Calu3 (cell line): ENCODE measurements around the gene HYDIN. TPM values are rescaled to one million over a fixed set of nuclear protein-coding genes. Genes with fewer than 3 reads are reported as not detected.

Experiments
- BruUV-seq: library from RNA; stranded (reverse); fragments of 400-500 nt; replicated peaks from 2 replicates; lab custom pipeline; 2021; lab: Mats Ljungman, UMichigan
- CTCF ChIA-PET: fragments of 300-600 bp; sonication (Branson Sonifier 250); formaldehyde crosslinking; loops from one replicate; lab custom pipeline; 2022; ENCODE audit warnings: antibody characterized with exemption; lab: Charles Lee
- DNase-seq: peaks from one replicate; pipeline ENCODE4 v3.0.0; 2022
- H3K27ac Mint-ChIP-seq: one replicate; pipeline ENCODE4 v1.8.0; 2022; ENCODE audit warnings: mixed read lengths; ENCODE audit not compliant: unreplicated experiment
- H3K27me3 Mint-ChIP-seq: one replicate; pipeline ENCODE4 v1.8.0; 2022; ENCODE audit warnings: mixed read lengths; ENCODE audit not compliant: unreplicated experiment
- H3K36me3 Mint-ChIP-seq: one replicate; pipeline ENCODE4 v1.8.0; 2022; ENCODE audit warnings: mild to moderate bottlenecking, moderate library complexity, mixed read lengths; ENCODE audit not compliant: insufficient read depth, unreplicated experiment
- H3K4me1 Mint-ChIP-seq: one replicate; pipeline ENCODE4 v1.8.0; 2022; ENCODE audit warnings: mild to moderate bottlenecking, low read depth, mixed read lengths; ENCODE audit not compliant: unreplicated experiment
- H3K4me3 Mint-ChIP-seq: one replicate; pipeline ENCODE4 v1.8.0; 2022; ENCODE audit warnings: mild to moderate bottlenecking, low read depth, moderate library complexity, mixed read lengths; ENCODE audit not compliant: unreplicated experiment
- H3K9me3 Mint-ChIP-seq: one replicate; pipeline ENCODE4 v1.8.0; 2022; ENCODE audit warnings: low read depth, mixed read lengths; ENCODE audit not compliant: unreplicated experiment
- intact Hi-C: fragments of 100-400 bp; cut with micrococcal nuclease; formaldehyde crosslinking; loops from one replicate; pipeline ENCODE4 v1.10.0; 2022; ENCODE audit not compliant: unreplicated experiment
- total RNA-seq: library from RNA; stranded (reverse); gene quantifications from 2 replicates; pipeline ENCODE4 v1.2.3, GENCODE V29; 2022
- TF ChIP-seq, protein P1 (sequence below): fragments of 200-600 bp; IDR thresholded peaks from one replicate; pipeline ENCODE4 v1.8.0; 2022; ENCODE audit warnings: antibody characterized with exemption; ENCODE audit not compliant: unreplicated experiment

HYDIN gene
- total RNA-seq, 1 experiment from 2014 or later: 2.9 TPM

DNA sequence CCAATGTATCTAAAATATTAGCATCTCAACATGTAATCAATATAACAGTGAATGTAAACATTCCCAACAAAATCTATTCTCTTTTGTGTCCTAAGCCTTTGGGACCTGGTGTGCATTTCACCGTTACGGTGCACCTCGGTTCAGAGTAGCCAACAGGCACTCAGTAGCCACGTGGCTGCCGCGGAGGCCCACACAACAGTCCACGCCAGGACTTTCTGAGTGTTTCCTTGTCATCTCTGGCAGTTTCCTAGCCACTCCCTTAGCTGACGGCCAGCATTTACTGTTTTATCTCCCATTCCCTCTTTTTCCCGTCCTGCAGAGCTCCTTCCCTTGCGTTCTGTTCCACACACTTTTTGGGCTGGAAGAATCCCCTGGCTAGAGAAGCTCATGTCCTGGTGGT lies 465.9 kb downstream of the HYDIN start:
- no peaks in the 10 kb centered on the region for H3K9me3 Mint-ChIP-seq
- TF ChIP-seq, protein P1, sequence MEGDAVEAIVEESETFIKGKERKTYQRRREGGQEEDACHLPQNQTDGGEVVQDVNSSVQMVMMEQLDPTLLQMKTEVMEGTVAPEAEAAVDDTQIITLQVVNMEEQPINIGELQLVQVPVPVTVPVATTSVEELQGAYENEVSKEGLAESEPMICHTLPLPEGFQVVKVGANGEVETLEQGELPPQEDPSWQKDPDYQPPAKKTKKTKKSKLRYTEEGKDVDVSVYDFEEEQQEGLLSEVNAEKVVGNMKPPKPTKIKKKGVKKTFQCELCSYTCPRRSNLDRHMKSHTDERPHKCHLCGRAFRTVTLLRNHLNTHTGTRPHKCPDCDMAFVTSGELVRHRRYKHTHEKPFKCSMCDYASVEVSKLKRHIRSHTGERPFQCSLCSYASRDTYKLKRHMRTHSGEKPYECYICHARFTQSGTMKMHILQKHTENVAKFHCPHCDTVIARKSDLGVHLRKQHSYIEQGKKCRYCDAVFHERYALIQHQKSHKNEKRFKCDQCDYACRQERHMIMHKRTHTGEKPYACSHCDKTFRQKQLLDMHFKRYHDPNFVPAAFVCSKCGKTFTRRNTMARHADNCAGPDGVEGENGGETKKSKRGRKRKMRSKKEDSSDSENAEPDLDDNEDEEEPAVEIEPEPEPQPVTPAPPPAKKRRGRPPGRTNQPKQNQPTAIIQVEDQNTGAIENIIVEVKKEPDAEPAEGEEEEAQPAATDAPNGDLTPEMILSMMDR: no peak
- H3K27me3 Mint-ChIP-seq: no peaks in the 10 kb centered on the region
- no TSS peak for BruUV-seq
- CTCF ChIA-PET: interaction anchor here (0.7 kb wide), 1 partner anchor 232 kb away, joined by 3 read pairs; no protein-coding TSS in a partner anchor
- DNase-seq: no peak
- no peak overlapping the region for H3K27ac Mint-ChIP-seq
- H3K36me3 Mint-ChIP-seq: peaks cover 30% of the 10 kb centered on the region
- H3K4me3 Mint-ChIP-seq: no peak overlapping the region
- H3K4me1 Mint-ChIP-seq: peaks cover 34% of the 10 kb centered on the region
- intact Hi-C loops: no loop called here

DNA sequence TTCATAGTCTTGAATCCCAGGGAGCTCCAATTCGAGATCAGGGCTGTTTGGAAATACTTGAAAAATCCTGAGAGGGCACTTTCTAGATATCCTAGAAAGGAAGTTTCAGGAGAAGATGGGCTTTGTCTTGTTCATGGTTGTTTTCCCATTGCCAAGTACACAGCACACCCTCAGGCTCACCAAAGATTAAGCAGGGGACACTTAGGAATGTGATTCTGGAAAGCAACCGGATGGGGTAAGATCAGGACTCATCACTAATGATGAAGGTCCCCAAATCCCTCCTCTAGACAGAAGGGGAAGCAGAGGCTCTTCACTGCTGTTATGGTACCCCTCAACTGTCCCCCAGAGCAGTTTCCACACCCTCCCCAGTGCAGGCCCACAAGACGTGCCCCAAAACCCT lies 470.3 kb downstream of the HYDIN start:
- no TSS peak for BruUV-seq
- Mint-ChIP-seq H3K9me3 (no peaks in the 10 kb centered on the region), H3K4me3 (peak overlapping the region; percentile 48), H3K36me3 (peaks cover 27% of the 10 kb centered on the region), H3K27ac (peak overlapping the region; percentile 88), H3K27me3 (no peaks in the 10 kb centered on the region), H3K4me1 (peaks cover 17% of the 10 kb centered on the region)
- intact Hi-C loops: no loop called here
- TF ChIP-seq, protein P1: no peak
- no peak for DNase-seq
- CTCF ChIA-PET: interaction anchor here (0.6 to 1.9 kb wide), 6 partner anchors 10 to 107 kb away, joined by 4 to 9 read pairs (median 6); no protein-coding TSS in a partner anchor

DNA sequence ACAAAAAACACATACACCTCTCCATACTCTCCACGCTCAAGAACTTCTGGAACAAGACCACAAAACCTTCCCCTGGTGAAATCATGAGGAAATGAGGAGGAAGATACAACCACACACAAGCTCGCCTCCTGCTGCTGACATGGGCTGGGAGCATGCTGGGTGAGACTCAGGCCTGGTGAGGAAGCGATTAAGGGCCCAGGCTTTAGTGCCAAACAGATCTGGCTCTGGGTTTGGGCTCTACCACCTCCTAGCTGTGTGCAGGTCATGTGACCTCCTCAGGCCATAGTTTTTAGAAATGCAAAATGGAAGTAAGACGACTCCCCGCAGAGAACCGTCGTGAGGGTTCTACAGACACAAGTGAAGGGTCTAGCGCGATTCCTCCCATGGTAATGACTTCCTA lies 470.9 kb downstream of the HYDIN start:
- no peak for DNase-seq
- no TSS peak for BruUV-seq
- Mint-ChIP-seq H3K27ac (no peak overlapping the region), H3K27me3 (no peaks in the 10 kb centered on the region), H3K4me1 (peaks cover 17% of the 10 kb centered on the region), H3K4me3 (no peak overlapping the region), H3K9me3 (no peaks in the 10 kb centered on the region), H3K36me3 (peaks cover 25% of the 10 kb centered on the region)
- CTCF ChIA-PET: interaction anchor here (0.9 kb wide), 1 partner anchor 10 kb away, joined by 6 read pairs; no protein-coding TSS in a partner anchor
- intact Hi-C loops: no loop called here
- TF ChIP-seq, protein P1: no peak

DNA sequence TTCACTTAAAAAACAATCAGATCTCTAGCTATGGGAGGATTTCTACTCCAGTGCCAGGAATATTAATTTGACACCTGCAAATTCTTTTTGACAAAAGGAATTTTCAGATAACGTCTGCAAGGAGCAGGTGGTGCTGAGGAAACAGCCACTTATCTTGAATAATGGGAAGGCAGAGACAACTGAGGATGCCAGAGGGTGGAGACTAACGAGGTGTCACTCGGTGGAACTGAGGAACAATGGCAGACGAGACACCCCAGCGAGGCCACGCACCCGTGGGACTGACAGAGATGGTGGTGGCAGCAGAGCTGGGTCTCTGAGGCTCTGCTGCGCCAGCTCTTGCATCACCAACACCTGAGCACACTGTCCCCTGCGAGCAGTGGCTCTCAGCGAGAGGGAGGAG lies 471.7 kb downstream of the HYDIN start:
- CTCF ChIA-PET: no interaction called here
- Mint-ChIP-seq H3K4me1 (peaks cover 17% of the 10 kb centered on the region), H3K36me3 (peaks cover 25% of the 10 kb centered on the region), H3K4me3 (no peak overlapping the region), H3K9me3 (no peaks in the 10 kb centered on the region), H3K27me3 (no peaks in the 10 kb centered on the region), H3K27ac (no peak overlapping the region)
- TF ChIP-seq, protein P1: no peak
- intact Hi-C loops: no loop called here
- no peak for DNase-seq
- no TSS peak for BruUV-seq

Other genes with a start within 250 kb of the HYDIN start
- 44.4 and 45.0 TPM in 2 replicates for gene CMTR2, start 58.7 kb upstream of the HYDIN start, total RNA-seq
- gene CALB2, start 128.0 kb upstream of the HYDIN start, total RNA-seq: 16.6 and 35.1 TPM in 2 replicates
- gene TLE7, start 211.3 kb upstream of the HYDIN start, total RNA-seq: not detected in 2 replicates
- gene ZNF23, start 231.5 kb upstream of the HYDIN start, total RNA-seq: 13.3 and 13.9 TPM in 2 replicates